DOHH2 (cell line): ENCODE measurements around the gene BARX2.

ENCODE experiments used
- EZH2phosphoT487 ChIP-seq: fragments of 200-600 bp; sonication (generic); IDR thresholded peaks from 2 replicates; pipeline ENCODE4 v1.6.1; 2017; ENCODE audit warnings: borderline replicate concordance, mild to moderate bottlenecking, antibody characterized with exemption, low read length, moderate library complexity, mixed read lengths
- TF ChIP-seq, protein P1 (sequence below): fragments of 200-600 bp; sonication (generic); IDR thresholded peaks from one replicate; pipeline ENCODE4 v1.5.1; 2014; ENCODE audit warnings: antibody characterized with exemption, mild to moderate bottlenecking, low read depth, low read length; ENCODE audit not compliant: poor library complexity, severe bottlenecking

DNA sequence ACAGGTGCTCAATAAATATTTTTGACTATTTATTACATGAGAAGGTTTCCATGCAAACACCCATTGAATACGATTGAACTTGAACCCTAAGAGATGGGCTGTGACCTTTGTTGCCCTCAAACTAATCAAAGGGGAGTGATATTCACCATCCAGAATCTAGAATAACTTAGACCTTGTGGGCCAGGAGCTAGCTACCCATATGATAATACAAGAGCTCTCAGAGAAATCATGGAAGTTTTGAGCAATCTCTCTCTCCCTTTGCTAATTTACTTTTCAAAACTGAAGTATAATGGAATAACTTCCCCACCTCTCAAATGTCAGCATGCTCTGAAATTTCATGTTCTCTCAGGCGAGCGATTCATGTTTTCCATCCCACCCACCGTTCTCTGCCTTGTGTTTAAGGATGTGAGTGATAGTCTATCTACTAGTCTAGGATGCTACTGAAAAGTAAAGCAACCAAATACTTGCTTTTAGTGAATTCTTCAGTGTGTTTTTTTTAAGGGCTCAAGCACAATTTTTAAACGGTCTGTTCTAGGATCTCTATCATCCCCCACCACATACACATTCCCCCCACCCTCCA lies 33.3 kb downstream of the BARX2 start:
- no peak for TF ChIP-seq EZH2phosphoT487
- TF ChIP-seq, protein P1, sequence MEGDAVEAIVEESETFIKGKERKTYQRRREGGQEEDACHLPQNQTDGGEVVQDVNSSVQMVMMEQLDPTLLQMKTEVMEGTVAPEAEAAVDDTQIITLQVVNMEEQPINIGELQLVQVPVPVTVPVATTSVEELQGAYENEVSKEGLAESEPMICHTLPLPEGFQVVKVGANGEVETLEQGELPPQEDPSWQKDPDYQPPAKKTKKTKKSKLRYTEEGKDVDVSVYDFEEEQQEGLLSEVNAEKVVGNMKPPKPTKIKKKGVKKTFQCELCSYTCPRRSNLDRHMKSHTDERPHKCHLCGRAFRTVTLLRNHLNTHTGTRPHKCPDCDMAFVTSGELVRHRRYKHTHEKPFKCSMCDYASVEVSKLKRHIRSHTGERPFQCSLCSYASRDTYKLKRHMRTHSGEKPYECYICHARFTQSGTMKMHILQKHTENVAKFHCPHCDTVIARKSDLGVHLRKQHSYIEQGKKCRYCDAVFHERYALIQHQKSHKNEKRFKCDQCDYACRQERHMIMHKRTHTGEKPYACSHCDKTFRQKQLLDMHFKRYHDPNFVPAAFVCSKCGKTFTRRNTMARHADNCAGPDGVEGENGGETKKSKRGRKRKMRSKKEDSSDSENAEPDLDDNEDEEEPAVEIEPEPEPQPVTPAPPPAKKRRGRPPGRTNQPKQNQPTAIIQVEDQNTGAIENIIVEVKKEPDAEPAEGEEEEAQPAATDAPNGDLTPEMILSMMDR: no peak
